ENCODE results near the gene ASTL. TPM values are rescaled to one million over a fixed set of nuclear protein-coding genes. Genes with fewer than 3 reads are reported as not detected.
"Not testable (repeated sequence)": the region's sequence is repeated elsewhere in the genome, so short reads cannot be mapped to it uniquely, and the experiment has no call there.

Gene ASTL
- total and polyA plus RNA-seq, 2 experiments from 2014 or later: not detected

DNA sequence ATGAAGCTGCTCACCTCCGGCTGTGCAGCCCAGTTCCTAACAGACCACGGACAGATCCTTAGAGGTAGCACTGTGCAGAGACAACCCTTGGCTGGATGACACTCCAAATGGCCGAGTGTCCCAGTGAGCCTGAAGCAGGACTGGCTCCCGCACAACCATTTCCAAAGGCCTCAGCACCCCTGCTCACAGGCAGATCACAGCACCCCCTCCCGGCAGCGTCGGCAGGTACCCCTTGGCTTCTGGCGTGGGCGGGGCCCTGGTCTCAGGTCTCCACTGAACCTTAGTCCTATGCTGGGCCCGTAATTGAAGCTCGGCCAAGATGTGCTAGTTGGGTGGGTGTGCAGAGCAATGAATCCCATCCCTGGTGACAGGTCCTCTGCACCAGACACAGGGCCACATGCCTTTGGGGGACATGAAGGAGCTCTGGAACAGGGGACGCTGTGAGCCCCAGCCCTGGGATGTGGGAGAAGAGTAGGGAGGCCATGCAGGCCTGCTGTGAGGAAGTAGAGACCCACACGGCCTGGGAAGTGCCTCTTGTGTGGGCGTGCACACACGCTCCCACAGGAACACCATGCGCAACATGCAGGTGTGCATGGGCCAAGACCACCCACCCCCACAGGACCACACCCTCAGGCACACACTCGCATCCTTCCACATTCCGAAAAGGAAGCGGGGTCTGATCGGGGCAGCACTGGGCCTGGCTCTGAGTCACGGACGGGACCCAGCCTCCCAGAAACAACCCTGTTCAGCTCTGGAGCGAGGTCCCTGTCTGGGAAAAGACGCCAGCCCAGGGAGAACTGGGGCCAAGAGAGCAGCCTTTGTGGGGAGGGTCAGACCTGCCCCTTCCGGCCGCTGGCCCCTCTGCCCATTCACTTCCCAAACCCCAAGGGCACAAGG, 4.2 kb upstream of the ASTL start:
- no peak for DNase-seq (ENCODE audit: low spot score)
- TF ChIP-seq, protein P1, sequence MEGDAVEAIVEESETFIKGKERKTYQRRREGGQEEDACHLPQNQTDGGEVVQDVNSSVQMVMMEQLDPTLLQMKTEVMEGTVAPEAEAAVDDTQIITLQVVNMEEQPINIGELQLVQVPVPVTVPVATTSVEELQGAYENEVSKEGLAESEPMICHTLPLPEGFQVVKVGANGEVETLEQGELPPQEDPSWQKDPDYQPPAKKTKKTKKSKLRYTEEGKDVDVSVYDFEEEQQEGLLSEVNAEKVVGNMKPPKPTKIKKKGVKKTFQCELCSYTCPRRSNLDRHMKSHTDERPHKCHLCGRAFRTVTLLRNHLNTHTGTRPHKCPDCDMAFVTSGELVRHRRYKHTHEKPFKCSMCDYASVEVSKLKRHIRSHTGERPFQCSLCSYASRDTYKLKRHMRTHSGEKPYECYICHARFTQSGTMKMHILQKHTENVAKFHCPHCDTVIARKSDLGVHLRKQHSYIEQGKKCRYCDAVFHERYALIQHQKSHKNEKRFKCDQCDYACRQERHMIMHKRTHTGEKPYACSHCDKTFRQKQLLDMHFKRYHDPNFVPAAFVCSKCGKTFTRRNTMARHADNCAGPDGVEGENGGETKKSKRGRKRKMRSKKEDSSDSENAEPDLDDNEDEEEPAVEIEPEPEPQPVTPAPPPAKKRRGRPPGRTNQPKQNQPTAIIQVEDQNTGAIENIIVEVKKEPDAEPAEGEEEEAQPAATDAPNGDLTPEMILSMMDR (IDR thresholded peaks at IDR 0.05; ENCODE audit: poor library complexity): no peak
- no peak for TF ChIP-seq EZH2phosphoT487 (IDR thresholded peaks at IDR 0.05; ENCODE audit: low read depth, severe bottlenecking, unreplicated experiment)
- WGBS (ENCODE audit: low lambda C conversion rate, missing lambda C conversion rate): 88% methylated on average over 26 of the region's 26 CpGs
- Histone ChIP-seq H3K9me2 (replicated peaks; ENCODE audit: insufficient read depth) (no peaks in the 10 kb centered on the region), H3K9me3 (ENCODE audit: low read depth) (no peaks in the 10 kb centered on the region), H4K20me1 (ENCODE audit: insufficient read depth, poor library complexity, severe bottlenecking) (no peaks in the 10 kb centered on the region), H3K4me3 (no peak overlapping the region), H2AFZ (no peak overlapping the region), H3K4me1 (ENCODE audit: insufficient read depth) (peaks cover 9% of the 10 kb centered on the region), H3K36me3 (replicated peaks; ENCODE audit: insufficient read depth, low read depth) (no peaks in the 10 kb centered on the region), H3K27ac (no peak overlapping the region), H3K79me2 (no peaks in the 10 kb centered on the region), H3K4me2 (no peak overlapping the region), H3K27me3 (no peaks in the 10 kb centered on the region)

DNA sequence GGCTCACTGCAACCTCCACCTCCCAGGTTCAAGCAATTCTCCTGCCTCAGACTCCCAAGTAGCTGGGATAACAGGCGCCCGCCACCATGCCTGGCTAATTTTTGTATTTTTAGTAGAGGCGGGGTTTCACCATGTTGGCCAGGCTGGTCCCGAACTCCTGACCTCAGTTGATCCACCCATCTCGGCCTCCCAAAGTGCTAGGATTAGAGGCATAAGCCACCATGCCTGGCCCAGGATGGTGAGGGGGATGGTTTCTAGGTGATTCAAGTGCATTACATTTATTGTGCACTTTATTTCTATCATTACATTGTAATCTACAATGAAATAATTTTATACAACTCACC, 3.3 kb upstream of the ASTL start:
- H3K79me2 ChIP-seq; H3K27ac ChIP-seq; H3K27me3 ChIP-seq; H3K4me1 ChIP-seq (ENCODE audit: insufficient read depth); H3K4me2 ChIP-seq; H3K36me3 ChIP-seq (replicated peaks; ENCODE audit: insufficient read depth, low read depth); H4K20me1 ChIP-seq (ENCODE audit: insufficient read depth, poor library complexity, severe bottlenecking); H2AFZ ChIP-seq; H3K9me2 ChIP-seq (replicated peaks; ENCODE audit: insufficient read depth); H3K4me3 ChIP-seq; DNase-seq (ENCODE audit: low spot score); H3K9me3 ChIP-seq (ENCODE audit: low read depth): not testable (repeated sequence)
- 93% methylated on average over 5 of the region's 5 CpGs for WGBS (ENCODE audit: low lambda C conversion rate, missing lambda C conversion rate)

DNA sequence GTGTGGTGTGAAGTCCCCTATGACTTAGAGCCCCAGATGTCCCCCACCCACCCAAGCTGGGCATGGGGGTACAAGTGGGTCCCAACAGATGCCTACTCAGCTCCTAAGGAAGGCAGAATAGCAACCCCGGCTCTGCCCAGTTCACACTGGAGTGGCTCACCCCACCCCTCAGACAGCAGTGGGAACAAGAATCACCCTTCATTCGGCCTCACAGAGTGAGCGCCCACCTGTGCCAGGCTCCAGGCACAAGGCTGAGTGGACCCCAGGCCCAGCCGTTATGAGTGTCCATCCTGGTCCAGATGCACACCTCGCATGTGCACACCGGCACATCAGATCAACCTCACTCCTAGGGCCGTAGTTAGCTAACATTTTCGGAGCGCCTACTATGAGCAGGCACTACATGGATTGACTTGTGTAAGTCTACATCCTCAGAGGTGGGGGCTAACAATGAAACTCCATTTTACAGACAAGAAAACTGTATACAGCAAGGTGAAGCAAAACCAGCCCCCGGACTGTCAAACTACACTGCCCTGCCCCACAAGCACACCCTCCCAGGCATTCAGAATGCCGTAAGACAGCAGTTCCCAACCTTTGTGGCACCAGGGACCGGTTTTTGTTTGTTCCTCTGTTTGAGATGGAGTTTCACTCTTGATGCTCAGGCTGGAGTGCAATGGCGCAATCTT, 2.8 kb upstream of the ASTL start:
- no peak overlapping the region for H2AFZ ChIP-seq
- no peak overlapping the region for H3K27ac ChIP-seq
- DNase-seq (ENCODE audit: low spot score): no peak
- H3K27me3 ChIP-seq: no peaks in the 10 kb centered on the region
- H3K4me3 ChIP-seq: no peak overlapping the region
- H4K20me1 ChIP-seq (ENCODE audit: insufficient read depth, poor library complexity, severe bottlenecking): no peaks in the 10 kb centered on the region
- WGBS (ENCODE audit: low lambda C conversion rate, missing lambda C conversion rate): 92% methylated on average over 13 of the region's 13 CpGs
- no peaks in the 10 kb centered on the region for H3K36me3 ChIP-seq (replicated peaks; ENCODE audit: insufficient read depth, low read depth)
- H3K79me2 ChIP-seq: no peaks in the 10 kb centered on the region
- peaks cover 8% of the 10 kb centered on the region for H3K4me1 ChIP-seq (ENCODE audit: insufficient read depth)
- no peaks in the 10 kb centered on the region for H3K9me3 ChIP-seq (ENCODE audit: low read depth)
- TF ChIP-seq EZH2phosphoT487 (IDR thresholded peaks at IDR 0.05; ENCODE audit: low read depth, severe bottlenecking, unreplicated experiment): no peak
- TF ChIP-seq EZH2 (IDR thresholded peaks at IDR 0.05; ENCODE audit: borderline replicate concordance): no peak
- TF ChIP-seq, protein P1 (IDR thresholded peaks at IDR 0.05; ENCODE audit: poor library complexity): no peak
- no peak overlapping the region for H3K4me2 ChIP-seq
- H3K9me2 ChIP-seq (replicated peaks; ENCODE audit: insufficient read depth): no peaks in the 10 kb centered on the region

GRCh38 chr2:96139181-96139758, 968 bp upstream of the ASTL start:
- Histone ChIP-seq H3K4me2 (no peak overlapping the region), H3K36me3 (replicated peaks; ENCODE audit: insufficient read depth, low read depth) (no peaks in the 10 kb centered on the region), H3K4me1 (ENCODE audit: insufficient read depth) (peaks cover 3% of the 10 kb centered on the region), H3K4me3 (no peak overlapping the region), H2AFZ (peak overlapping the region; percentile 39), H3K9me3 (ENCODE audit: low read depth) (no peaks in the 10 kb centered on the region), H3K9me2 (replicated peaks; ENCODE audit: insufficient read depth) (no peaks in the 10 kb centered on the region), H3K27ac (no peak overlapping the region), H3K79me2 (no peaks in the 10 kb centered on the region), H4K20me1 (ENCODE audit: insufficient read depth, poor library complexity, severe bottlenecking) (no peaks in the 10 kb centered on the region), H3K27me3 (no peaks in the 10 kb centered on the region)
- 81% methylated on average over 7 of the region's 7 CpGs for WGBS (ENCODE audit: low lambda C conversion rate, missing lambda C conversion rate)
- no peak for TF ChIP-seq EZH2 (IDR thresholded peaks at IDR 0.05; ENCODE audit: borderline replicate concordance)
- TF ChIP-seq, protein P1 (IDR thresholded peaks at IDR 0.05; ENCODE audit: poor library complexity): no peak
- no peak for TF ChIP-seq EZH2phosphoT487 (IDR thresholded peaks at IDR 0.05; ENCODE audit: low read depth, severe bottlenecking, unreplicated experiment)
- DNase-seq (ENCODE audit: low spot score): no peak
